ENCODE results near the gene IDH3G.

DNA sequence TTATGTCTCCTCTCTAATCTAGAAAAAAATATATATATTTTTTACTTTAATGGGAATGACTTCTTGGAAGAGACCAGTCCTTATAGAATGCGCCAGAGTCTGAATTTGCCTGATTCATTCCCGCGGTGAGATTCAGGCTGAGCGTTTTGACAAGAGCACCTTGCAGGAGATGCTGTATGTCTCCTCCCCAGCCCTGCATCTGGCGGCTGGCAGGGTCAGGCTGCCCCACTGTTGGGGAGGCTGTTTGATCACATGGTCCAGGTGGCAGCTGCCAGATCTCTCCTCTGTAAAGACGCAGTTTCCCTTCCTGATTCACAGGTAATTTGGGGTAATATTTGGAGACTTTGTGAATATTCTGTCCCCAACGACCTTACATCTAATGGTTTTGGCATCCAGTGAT lies 26.4 kb upstream of the IDH3G start:
- TF ChIP-seq CREB1 (IDR thresholded peaks at IDR 0.05; ENCODE audit: low read depth) (no peak), FOXM1 (IDR thresholded peaks at IDR 0.05; ENCODE audit: borderline replicate concordance, low read depth) (no peak), RAD21 (IDR thresholded peaks at IDR 0.05; ENCODE audit: low read depth) (no peak), TAF1 (IDR thresholded peaks at IDR 0.05; ENCODE audit: low read depth) (no peak), TCF12 (IDR thresholded peaks at IDR 0.05; ENCODE audit: low read depth) (no peak), MAX (IDR thresholded peaks at IDR 0.05) (no peak), CEBPB (IDR thresholded peaks at IDR 0.05) (no peak), EP300 (IDR thresholded peaks at IDR 0.05; ENCODE audit: borderline replicate concordance) (no peak), NFIC (IDR thresholded peaks at IDR 0.05) (no peak)
- TF ChIP-seq, protein P1, sequence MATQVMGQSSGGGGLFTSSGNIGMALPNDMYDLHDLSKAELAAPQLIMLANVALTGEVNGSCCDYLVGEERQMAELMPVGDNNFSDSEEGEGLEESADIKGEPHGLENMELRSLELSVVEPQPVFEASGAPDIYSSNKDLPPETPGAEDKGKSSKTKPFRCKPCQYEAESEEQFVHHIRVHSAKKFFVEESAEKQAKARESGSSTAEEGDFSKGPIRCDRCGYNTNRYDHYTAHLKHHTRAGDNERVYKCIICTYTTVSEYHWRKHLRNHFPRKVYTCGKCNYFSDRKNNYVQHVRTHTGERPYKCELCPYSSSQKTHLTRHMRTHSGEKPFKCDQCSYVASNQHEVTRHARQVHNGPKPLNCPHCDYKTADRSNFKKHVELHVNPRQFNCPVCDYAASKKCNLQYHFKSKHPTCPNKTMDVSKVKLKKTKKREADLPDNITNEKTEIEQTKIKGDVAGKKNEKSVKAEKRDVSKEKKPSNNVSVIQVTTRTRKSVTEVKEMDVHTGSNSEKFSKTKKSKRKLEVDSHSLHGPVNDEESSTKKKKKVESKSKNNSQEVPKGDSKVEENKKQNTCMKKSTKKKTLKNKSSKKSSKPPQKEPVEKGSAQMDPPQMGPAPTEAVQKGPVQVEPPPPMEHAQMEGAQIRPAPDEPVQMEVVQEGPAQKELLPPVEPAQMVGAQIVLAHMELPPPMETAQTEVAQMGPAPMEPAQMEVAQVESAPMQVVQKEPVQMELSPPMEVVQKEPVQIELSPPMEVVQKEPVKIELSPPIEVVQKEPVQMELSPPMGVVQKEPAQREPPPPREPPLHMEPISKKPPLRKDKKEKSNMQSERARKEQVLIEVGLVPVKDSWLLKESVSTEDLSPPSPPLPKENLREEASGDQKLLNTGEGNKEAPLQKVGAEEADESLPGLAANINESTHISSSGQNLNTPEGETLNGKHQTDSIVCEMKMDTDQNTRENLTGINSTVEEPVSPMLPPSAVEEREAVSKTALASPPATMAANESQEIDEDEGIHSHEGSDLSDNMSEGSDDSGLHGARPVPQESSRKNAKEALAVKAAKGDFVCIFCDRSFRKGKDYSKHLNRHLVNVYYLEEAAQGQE (IDR thresholded peaks at IDR 0.05; ENCODE audit: low read depth) = no peak

Measured in Ishikawa (cell line).